NCI-H1105 treated with DMSO at 0.1 percent for 48 hours (cell line): ENCODE data around the gene SH3GLB2.
"Not testable (repeated sequence)": the region's sequence is repeated elsewhere in the genome, so short reads cannot be mapped to it uniquely, and the experiment has no call there.

Experiments used
- DNase-seq: peaks from one replicate; lab custom pipeline; 2025; lab: John Stamatoyannopoulos, UW

Gene SH3GLB2

DNA sequence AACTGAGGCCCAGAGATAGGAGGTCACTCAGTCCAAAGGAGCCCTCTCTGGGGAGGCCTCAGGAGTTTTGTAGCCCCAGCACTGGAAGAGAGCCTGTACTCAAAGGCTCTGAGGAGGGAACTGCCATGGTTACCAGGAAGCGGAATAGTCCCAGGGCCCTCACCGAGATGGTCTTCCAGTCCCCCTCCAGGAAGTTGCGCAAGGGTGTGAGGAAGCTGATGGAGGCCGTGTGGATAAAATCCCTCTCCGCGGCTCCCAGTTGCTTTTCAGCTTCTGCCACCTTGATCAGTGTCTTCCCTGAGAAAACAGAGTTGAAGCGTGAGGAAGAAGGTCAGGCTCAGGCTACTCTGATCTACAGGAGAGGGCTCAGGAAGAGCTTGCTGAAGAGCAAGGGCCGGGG, 13.5 kb downstream of the SH3GLB2 start:
- no peak for DNase-seq

DNA sequence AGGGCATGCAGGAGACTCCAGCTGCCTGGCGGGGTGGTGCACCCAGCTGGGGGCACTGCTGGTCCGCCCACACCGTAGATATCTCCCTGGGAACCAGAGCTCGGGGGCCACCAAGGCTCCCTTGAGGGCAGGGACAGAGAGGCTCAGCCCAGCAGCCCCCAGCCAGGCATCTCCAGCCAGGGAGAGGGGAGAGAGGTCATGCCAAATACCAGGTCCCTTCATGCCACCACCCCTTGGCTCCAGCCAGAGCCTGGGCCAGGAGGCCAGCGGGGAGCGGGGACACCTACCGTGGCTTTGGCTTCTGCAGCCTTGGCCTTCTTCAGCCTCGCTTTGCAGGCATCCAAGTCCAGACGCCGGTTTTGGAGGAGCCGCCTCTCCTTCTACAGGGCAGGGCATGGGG, 14.0 kb downstream of the SH3GLB2 start:
- DNase-seq, result no peak

DNA sequence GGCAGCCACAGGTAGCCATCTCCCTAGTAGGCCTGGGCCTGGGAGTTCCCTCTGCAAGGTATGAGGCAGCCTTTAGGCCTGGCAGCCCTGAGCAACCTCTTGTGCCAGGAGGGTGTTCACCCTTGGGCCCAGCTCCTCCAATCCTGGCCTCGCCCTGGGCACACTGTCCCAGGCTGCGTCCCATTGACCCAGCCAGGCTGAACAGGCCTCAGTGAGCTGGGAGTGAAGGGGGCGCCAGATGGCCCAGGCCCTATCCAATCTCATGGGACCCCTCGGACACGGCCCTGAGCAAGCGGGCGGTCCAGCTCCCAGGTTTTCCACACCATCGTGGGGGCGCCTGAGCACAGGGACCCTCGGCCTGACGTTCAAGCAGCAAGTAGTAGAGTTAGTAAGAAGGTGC, 14.5 kb downstream of the SH3GLB2 start:
- DNase-seq, result no peak

DNA sequence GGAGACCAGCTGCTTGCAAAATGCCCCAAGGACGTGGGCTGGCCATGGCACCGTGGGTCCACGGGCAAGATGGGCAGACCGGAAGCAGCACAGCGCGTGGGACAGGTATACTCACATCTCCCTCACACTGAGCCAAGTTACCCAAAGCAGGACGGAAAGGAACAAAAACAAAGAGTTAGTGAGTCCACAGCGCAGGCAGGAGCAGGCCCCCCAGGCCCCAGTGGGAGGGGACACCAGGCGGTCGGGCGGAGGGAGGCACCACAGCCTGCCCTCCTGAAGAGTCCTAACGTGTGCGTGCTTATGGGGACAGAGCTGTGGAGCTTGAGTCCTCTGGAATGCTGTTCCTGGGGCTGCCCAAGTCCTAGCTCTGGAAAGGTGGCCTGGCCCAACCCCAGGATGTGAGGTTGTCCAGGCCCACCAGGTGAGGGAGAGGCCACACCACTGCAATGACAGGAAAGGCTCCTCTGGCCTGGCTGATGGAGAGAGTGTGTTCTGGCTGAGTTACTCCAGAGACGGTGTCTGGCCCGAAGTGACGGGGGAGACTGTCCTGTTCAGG, 15.2 kb downstream of the SH3GLB2 start:
- no peak for DNase-seq

DNA sequence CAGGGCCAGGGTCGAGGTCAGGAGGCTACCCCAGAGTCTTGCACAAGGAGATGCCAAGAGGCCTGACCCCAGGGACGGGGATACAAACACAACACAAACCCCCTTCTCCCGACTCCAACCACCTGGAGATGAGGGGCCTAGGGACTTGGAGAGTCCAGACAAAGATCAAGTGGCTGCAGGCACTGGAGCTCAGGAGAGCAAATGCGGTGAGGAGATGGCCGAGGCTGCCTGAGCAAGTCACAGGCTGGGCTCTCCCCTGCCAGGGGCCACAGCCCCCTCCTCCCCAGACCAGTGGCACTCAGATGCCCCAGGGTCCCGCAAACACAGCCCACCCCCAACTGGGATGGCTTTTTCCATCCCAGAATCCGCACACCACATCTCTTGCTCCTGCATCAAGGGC, 15.8 kb downstream of the SH3GLB2 start:
- DNase-seq, result no peak

DNA sequence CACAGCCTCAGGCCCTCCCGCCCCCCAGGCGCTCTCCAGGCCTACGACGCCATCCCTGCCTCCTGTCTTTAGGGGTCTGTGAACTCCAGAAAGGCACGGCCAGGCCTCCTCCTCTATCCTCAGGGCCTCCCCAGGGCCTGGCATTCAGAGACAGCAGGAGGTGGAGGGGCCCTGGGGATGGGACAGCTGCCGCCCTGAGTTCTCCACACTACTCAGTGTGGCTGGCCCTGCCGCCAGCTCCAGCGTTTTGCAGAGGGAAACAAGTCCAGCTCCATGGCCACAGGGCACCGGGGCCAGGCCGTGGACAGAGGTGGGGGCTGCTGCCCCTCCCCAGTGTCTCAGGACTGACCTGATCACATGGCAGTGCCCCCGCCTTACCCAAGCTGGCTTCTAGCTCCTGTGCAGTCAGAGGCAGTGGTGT, 16.4 kb downstream of the SH3GLB2 start:
- no peak for DNase-seq

DNA sequence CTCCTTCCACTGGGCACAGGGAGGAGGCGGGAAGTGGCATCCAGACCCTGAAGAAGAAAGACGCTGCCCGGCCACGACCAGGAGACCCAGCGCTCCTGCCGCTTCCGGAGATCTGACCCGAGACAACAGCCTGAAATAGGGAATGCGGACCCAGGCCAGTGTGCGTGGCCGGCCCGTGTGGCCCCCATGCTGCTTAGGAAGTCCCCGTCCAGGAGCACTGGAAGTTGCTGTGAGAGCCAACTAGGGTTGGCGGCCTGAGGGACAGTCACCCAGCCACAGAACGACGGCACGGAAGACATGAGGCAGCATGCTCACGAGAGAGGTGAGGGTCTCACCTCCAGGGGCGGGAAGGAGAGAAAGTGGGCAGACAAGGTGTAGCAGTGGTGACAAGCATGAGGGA, 17.0 kb downstream of the SH3GLB2 start:
- no peak for DNase-seq

DNA sequence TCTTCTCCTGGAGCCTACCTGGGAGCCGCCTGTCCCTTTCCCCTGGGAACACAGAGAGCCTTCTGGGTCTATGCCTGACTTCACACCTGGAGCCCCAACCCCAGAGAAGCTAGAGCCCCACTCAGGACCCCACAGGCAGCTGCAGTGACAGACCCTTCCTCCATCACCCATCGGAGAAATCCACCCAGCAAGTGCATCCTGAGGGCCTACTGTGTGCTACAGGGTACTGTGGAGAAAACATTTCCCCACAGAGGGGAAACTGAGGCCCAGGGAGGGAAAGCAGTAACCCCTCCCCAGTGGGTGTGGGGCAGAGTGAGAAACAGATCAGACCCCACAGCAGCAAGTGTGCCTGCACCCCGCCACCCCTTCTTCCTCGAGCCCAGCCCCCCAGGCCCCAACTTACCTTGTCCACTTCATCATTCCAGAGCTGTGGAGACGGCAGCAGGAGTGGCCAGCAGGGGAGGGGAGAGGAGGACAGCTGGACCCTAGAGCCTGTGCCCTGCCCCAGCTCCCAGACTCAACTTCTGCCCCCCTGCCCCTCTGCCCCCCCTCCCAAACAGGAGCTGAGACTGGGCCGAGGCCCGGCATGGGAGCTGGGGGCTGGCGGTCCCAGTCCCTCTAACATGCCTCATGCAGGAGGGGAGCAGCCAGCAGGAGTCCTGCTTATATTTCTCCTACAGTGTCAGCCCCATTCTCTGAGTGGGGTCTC, 17.7 kb downstream of the SH3GLB2 start:
- DNase-seq, result no peak

DNA sequence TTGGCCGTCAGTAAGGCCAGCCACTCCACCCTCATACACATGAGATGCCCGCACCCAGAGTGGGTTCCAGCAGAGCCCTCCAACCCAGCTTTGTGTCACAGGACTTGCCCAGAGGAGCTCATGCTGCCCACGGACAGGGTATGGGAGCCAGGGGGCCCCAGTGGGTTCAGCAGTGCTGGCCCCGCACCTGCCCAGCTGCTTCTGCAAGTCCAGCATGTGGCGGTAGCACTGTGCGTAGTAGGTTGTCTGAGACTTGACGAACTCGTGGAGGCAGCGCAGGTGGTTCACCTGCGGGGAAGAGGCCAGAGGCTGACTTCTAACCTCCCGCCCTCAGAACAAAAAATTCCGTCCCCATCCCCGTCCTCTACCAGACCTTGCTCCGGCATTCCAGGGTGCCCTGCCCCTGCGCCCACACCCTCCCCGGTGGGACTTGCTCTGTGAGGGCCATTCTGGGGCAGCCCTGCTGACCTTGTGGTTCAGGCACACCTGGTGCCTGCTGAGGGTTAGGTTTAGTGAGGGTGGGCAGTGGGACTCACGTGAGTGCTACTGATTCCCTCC, 18.5 kb downstream of the SH3GLB2 start:
- no peak for DNase-seq

DNA sequence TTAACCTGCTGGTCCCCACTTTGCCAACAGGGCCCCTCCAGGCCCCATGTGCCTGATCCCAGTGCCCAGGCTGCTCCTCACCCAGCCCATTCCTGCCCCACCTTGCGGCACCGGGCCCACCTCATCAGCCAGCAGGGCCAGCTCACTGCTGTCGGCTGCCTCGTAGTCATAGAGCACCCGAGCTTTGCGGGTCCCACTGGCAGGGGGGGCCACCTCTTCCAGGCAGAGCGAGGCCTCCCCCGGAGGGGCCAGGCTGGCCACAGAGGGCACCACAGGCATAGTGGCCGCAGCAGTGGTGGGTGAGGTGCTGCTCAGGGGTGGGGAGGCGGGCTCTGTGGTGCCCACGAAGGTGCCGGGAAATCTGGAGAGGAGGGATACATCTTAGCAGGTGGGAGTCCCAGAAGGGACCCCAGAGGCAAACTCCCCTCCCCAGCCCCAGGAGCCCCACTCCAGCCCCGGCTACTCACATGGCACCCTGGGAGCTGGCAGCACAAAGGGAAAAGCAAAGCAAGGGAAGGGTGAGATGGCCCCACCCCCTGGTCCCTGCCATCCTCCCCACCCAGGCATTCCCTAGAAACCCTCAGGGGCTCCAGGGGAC, 19.0 kb downstream of the SH3GLB2 start:
- no peak for DNase-seq

DNA sequence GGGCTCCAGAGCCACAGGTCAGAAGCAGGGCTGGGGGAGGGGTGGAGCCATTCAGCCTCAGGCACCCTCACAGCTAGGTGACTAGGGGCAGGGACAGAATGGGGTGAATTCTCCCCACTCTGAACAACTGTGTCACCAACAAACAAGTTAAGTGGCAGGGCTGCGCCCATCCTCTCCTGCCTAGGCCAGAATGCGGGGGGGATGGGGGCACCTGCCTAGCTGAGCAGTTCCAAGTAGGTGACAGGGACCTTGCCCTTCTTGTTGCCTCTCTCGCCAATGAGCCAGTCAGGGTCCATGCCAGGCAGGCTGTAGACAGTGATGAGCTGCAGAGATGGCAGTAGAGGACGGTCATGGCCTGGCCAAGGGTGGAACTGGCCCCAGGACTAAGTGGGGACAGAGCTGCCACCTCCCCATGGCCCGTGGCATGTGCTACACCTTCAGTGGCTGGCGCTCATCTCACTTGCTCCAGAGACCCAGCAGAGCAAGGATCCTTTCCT, 19.6 kb downstream of the SH3GLB2 start:
- no peak for DNase-seq

DNA sequence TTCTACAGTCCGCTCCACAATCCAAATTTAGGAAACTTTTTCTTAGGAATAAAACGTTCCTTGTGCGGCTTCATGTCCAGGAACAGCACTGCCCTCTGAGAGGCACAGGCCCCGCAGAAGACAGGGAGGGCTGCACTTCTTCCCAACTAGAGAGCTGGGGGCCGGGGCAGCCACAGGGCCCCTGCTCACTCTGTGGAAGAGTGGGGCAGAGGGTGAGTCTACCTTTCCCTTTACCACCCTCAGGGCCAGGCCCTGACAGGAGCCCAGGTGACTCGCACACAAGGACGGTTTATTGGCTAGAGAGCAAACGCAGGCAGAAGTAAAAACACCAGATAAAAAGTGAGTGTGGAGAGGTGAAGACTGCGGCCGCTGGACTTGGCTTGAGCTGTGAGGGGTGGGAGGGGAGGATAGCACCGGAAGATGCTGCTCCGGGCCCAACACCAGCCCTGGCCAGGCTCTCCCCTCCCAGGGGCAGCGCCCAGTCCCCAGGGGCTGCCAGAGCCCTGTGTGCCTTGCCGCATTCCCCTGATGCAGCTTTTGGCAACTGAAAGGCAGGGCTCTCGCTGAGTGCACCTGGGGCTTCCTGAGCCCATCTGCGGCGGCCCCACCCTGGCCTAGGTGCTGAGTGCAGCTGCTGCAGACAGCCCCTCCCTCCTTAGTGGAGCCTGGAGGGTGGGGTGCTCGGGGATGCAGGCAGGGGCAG, 20.2 kb downstream of the SH3GLB2 start:
- DNase-seq, result no peak

DNA sequence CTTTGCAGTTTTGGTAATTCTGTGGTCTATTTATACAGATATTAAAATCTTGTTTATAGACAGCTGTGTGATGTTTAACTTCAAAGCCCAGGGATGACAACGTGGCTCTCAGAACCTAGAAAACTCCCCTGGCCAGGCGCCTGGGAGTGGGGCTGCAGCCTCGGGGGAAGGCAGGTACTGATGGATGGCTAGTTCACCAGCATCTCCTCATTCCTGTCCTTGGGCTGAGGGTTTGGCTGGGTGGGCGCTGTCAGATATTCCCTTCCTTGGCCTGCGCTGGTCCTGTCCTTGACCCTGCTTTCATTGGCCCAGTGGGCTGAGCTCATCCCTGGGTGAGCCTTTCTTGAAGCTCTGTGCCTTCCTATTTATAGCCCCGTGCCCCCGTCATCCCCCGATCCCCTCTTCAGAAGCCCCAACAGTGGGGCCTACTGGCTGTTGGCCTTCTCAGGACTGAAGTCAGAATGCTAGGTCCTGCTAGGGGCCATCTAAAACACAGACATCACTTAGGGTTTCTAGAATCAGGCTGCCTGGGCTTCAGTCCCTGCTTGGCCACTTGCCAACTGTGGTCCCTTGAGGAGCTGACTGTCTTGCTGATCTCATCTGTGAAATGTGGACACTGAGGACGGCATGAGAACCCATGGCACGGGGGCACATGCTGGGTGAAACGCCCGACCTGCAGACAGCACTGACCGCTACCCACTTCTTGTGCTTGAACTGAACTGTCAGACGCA, 20.9 kb downstream of the SH3GLB2 start:
- no peak for DNase-seq

DNA sequence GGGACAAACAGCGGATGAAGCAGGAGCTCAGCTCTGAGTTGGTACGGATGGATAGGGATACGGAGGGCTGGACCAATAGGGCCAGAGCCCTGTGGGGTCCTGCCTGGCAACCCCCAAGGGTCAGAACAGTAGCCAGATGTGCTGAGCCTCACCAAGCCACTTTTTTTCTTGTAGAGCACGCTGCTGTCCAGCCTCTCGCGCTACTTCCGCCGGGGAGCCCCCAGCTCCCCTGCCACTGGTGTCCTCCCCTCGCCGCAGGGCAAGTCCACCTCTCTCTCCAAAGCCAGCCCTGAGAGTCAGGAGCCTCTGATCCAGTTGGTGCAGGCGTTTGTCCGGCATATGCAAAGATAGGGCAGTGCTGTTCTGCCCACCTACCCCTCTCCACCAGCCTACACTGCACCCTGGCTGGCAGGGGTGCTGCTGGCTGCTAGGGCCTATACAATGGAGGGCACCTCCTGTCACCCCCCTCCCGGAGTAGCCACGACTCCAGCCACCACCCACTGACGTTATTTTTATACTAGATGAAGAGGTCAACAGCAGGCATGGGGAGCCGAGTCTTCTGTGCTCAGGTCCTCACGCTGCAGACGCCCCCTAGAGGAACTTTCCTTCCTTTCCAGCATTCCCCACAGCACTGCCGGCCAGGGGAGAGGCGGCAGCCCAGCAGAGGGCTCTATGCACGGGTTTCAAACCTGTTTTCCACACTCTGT, 21.6 kb downstream of the SH3GLB2 start:
- peak; percentile 53 for DNase-seq

DNA sequence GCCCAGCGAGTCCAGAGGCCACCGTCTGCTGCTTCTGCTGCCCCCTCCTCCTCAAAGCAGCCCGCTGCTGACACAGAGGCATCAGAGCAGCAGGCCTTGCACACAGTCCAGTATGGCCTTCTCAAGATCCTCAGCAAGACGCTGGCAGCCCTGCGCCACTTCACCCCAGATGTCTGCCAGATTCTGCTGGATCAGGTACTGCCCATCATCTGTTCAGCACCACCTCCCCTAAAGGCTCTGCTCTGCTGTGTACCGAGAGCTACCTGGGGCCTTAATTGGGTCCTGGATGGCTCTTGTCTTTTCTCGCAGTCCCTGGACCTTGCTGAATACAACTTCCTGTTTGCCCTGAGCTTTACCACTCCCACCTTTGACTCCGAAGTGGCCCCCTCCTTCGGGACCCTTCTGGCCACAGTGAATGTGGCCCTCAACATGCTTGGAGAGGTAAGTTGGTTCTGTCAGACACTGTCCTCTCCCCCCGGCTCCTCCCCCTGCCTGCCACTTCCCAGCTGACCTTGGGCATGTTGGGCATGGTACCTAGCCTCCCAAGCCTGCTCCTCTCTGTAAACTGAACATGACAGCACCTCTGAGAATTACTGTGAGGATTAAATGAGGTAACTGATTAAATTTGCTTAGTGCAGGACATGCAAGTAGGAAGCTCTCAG, 22.7 kb downstream of the SH3GLB2 start:
- no peak for DNase-seq

DNA sequence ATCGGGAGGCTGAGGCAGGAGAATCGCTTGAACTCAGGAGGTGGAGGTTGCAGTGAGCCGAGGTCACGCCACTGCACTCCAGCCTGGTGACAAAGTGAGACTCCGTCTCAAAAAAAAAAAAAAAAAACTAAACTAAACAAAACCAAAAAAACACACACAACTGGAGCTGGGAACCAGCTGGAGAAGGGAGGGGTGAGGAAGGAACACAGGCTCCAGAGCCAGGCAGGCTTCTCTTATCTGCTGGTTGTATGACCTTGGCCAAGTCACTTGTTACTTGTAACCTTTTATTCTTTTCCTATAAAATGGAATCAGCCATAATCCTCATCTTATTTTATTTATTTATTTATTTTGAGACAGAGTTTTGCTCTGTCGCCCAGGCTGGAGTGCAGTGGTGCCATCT, 24.0 kb downstream of the SH3GLB2 start:
- not testable (repeated sequence) for DNase-seq

DNA sequence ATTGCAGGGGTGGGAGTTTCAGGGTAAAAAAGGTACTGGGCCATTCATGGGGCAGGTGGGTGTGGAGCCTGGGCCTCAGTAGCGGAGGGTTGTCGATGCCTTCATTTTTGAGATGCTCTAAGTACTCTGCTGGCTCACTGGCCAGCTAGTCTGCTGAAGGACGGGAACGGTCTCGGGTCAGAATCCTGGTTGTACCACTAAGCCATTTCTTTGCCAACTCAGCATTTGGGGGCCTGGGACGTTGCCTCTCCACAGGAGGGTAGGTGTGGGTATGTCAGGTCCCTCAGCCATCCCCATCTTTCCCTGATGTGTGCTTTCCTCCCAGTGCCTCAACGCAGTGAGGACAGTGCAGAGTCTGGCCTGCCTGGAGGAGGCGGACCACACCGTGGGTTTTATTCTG, 25.1 kb downstream of the SH3GLB2 start:
- DNase-seq, result no peak

DNA sequence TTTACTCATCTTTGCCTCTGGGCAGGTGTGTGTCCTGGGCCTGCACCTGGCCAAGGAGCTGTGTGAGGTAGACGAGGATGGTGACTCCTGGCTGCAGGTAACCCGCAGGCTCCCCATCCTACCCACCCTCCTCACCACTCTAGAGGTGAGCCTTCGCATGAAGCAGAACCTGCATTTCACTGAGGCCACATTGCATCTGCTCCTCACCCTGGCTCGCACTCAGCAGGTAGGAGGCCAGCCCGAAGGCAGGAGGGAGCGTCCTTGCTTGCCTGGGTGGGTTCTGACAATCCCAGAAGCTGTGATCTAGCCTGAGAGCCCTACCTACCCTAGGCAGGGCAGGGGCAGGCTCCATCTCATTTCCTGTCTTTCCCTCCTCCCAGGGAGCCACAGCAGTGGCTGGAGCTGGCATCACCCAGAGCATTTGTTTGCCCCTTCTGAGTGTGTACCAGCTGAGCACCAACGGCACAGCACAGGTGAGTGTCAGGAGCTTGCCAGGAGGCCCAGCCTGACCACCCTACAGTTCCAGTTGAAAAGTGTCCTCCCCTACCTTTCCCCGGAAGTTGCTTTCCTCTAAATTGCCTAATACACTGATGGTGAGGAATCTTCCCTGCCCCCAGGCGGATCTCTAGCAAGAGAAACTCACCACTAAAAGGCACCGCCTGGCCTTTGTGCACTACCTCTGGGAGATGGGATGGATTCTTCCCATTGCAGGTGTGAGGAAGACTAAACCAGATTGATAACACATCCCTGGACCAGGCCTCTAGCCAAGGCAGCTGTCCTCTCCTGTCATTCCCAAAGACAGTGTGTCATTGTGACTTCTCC, 26.4 kb downstream of the SH3GLB2 start:
- no peak for DNase-seq

DNA sequence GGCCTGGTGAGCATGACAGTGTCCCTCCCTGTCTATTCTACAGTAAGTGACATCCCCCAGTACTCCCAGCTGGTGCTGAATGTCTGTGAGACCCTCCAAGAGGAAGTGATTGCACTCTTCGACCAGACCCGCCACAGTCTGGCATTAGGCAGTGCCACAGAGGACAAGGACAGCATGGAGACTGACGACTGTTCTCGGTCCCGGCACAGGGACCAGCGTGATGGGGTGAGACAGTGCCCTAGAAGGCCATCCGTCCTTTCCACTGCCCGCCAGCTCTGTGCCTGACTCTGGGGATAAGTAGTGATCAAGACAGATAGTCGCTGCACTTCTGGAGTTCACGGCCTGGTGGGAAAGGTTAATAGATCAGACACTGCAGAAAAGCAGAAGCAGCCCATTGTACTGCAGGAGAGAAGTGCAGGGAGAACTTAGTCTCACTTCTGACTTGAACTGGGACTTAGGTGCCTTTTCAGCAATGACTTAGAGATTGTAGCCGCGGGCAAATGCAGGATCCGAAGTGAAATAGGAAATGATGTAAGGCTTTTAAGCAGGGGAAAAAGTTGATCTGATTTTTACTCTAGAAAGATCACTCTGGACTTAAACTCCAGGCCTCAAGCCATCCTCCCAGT, 28.4 kb downstream of the SH3GLB2 start:
- no peak for DNase-seq
